Duodenal mucosa (tissue), 2 donors: ENCODE results near the gene RHOBTB3.
"Not testable (repeated sequence)": the region's sequence is repeated elsewhere in the genome, so short reads cannot be mapped to it uniquely, and the experiment has no call there.

Experiments
- H3K27ac ChIP-seq: one replicate; pipeline ENCODE4 v1.7.0; 2013; ENCODE audit warnings: low read depth, low read length
- H3K27me3 ChIP-seq, 2 donors: one replicate each; pipeline ENCODE4 v1.7.0; 2013; ENCODE audit warnings: low read length in 2 of 2, control low read depth in 1 of 2; ENCODE audit not compliant: insufficient read depth in 2 of 2, control insufficient read depth in 1 of 2
- H3K36me3 ChIP-seq, 2 donors: one replicate each; pipeline ENCODE4 v1.7.0; 2013; ENCODE audit warnings: low read length in 2 of 2, control low read depth in 1 of 2; ENCODE audit not compliant: insufficient read depth in 2 of 2, control insufficient read depth in 1 of 2
- H3K4me1 ChIP-seq, 2 donors: one replicate each; pipeline ENCODE4 v1.7.0; 2013; ENCODE audit warnings: low read length in 2 of 2, control low read depth in 1 of 2; ENCODE audit not compliant: insufficient read depth in 2 of 2, control insufficient read depth in 1 of 2
- H3K4me3 ChIP-seq, 2 donors: one replicate each; pipeline ENCODE4 v1.7.0; 2013; ENCODE audit warnings: low read length in 2 of 2, low read depth in 1 of 2
- H3K9ac ChIP-seq, 2 donors: one replicate each; pipeline ENCODE4 v1.7.0; 2013; ENCODE audit warnings: low read length in 2 of 2, low read depth in 1 of 2
- H3K9me3 ChIP-seq, 2 donors: one replicate each; pipeline ENCODE4 v1.7.0; 2013; ENCODE audit warnings: low read length in 2 of 2, control low read depth in 1 of 2; ENCODE audit not compliant: control insufficient read depth in 1 of 2

The RHOBTB3 gene

GRCh38 chr5:95826949-95827891, 96.1 kb downstream of the RHOBTB3 start:
- H3K9me3 ChIP-seq = no peaks in the 10 kb centered on the region
- peak overlapping the region; percentile 41 to 59 for H3K9ac ChIP-seq
- H3K4me1 ChIP-seq = peaks cover 46 to 48% of the 10 kb centered on the region in 2 donors
- H3K27me3 ChIP-seq = no peaks in the 10 kb centered on the region
- no peaks in the 10 kb centered on the region for H3K36me3 ChIP-seq
- peak overlapping the region in 1 of 2 donors; percentile 45 for H3K4me3 ChIP-seq
- peak overlapping the region; percentile 71 for H3K27ac ChIP-seq

GRCh38 chr5:95827892-95828246, 96.7 kb downstream of the RHOBTB3 start:
- Histone ChIP-seq H3K4me3 (no peak overlapping the region), H3K27me3 (no peaks in the 10 kb centered on the region), H3K27ac (no peak overlapping the region), H3K9ac (peak overlapping the region in 1 of 2 donors; percentile 59), H3K9me3 (no peaks in the 10 kb centered on the region), H3K36me3 (no peaks in the 10 kb centered on the region), H3K4me1 (peaks cover 44 to 45% of the 10 kb centered on the region in 2 donors)

- Histone ChIP-seq H3K9ac (no peak overlapping the region), H3K27ac (no peak overlapping the region), H3K4me3 (no peak overlapping the region), H3K36me3 (no peaks in the 10 kb centered on the region), H3K27me3 (no peaks in the 10 kb centered on the region), H3K4me1 (peaks cover 24 to 32% of the 10 kb centered on the region in 2 donors), H3K9me3 (no peaks in the 10 kb centered on the region)
Observed at GRCh38 chr5:95830226-95830625, 99.1 kb downstream of the RHOBTB3 start.

GRCh38 chr5:95832664-95833063, 101.5 kb downstream of the RHOBTB3 start:
- Histone ChIP-seq H3K36me3 (no peaks in the 10 kb centered on the region), H3K9ac (no peak overlapping the region), H3K4me3 (no peak overlapping the region), H3K9me3 (no peaks in the 10 kb centered on the region), H3K4me1 (peaks cover 26 to 32% of the 10 kb centered on the region in 2 donors), H3K27me3 (no peaks in the 10 kb centered on the region), H3K27ac (no peak overlapping the region)

- Histone ChIP-seq H3K9ac (peak overlapping the region; percentile 50 to 83), H3K27ac (peak overlapping the region; percentile 15), H3K4me1 (peaks cover 16 to 23% of the 10 kb centered on the region in 2 donors), H3K27me3 (no peaks in the 10 kb centered on the region), H3K4me3 (peak overlapping the region; percentile 72 to 74), H3K36me3 (no peaks in the 10 kb centered on the region), H3K9me3 (no peaks in the 10 kb centered on the region)
Observed at GRCh38 chr5:95835682-95836385, 104.7 kb downstream of the RHOBTB3 start.

- H3K9me3 ChIP-seq = no peaks in the 10 kb centered on the region
- no peaks in the 10 kb centered on the region for H3K27me3 ChIP-seq
- no peaks in the 10 kb centered on the region for H3K36me3 ChIP-seq
- H3K4me3 ChIP-seq = peak overlapping the region in 1 of 2 donors; percentile 25
- H3K4me1 ChIP-seq = peaks cover 16 to 23% of the 10 kb centered on the region in 2 donors
- no peak overlapping the region for H3K9ac ChIP-seq
- H3K27ac ChIP-seq = no peak overlapping the region
Observed at GRCh38 chr5:95836544-95836943, 105.4 kb downstream of the RHOBTB3 start.

GRCh38 chr5:95836971-95837370, 105.8 kb downstream of the RHOBTB3 start:
- not testable (repeated sequence) for H3K4me3 ChIP-seq, H3K36me3 ChIP-seq, H3K27ac ChIP-seq, H3K9me3 ChIP-seq, H3K9ac ChIP-seq, H3K27me3 ChIP-seq
- peaks cover 16 to 23% of the 10 kb centered on the region in 2 donors for H3K4me1 ChIP-seq

GRCh38 chr5:95837492-95837891, 106.4 kb downstream of the RHOBTB3 start:
- Histone ChIP-seq H3K9me3 (no peaks in the 10 kb centered on the region), H3K27me3 (no peaks in the 10 kb centered on the region), H3K4me3 (no peak overlapping the region), H3K4me1 (peaks cover 16 to 23% of the 10 kb centered on the region in 2 donors), H3K9ac (no peak overlapping the region), H3K36me3 (no peaks in the 10 kb centered on the region), H3K27ac (no peak overlapping the region)

- Histone ChIP-seq H3K9ac (no peak overlapping the region), H3K4me1 (peaks cover 16 to 26% of the 10 kb centered on the region in 2 donors), H3K36me3 (no peaks in the 10 kb centered on the region), H3K27ac (no peak overlapping the region), H3K9me3 (no peaks in the 10 kb centered on the region), H3K27me3 (no peaks in the 10 kb centered on the region), H3K4me3 (no peak overlapping the region)
Observed at GRCh38 chr5:95838001-95838520, 106.9 kb downstream of the RHOBTB3 start.

GRCh38 chr5:95838556-95838955, 107.4 kb downstream of the RHOBTB3 start:
- no peak overlapping the region for H3K4me3 ChIP-seq
- no peak overlapping the region for H3K9ac ChIP-seq
- H3K9me3 ChIP-seq = no peaks in the 10 kb centered on the region
- H3K4me1 ChIP-seq = peaks cover 20 to 31% of the 10 kb centered on the region in 2 donors
- H3K36me3 ChIP-seq = no peaks in the 10 kb centered on the region
- no peaks in the 10 kb centered on the region for H3K27me3 ChIP-seq
- no peak overlapping the region for H3K27ac ChIP-seq
